Activated CD4-positive, alpha-beta T cell treated with anti-CD3 and anti-CD28 coated beads for 36 hours (primary cell): ENCODE measurements around the gene CREB5. TPM values are rescaled to one million over a fixed set of nuclear protein-coding genes. Genes with fewer than 3 reads are reported as not detected.
"Not testable (repeated sequence)": the region's sequence is repeated elsewhere in the genome, so short reads cannot be mapped to it uniquely, and the experiment has no call there.

Experiments used
- ATAC-seq: fragments of 200-7000 bp; cut with Tn5 transposase; one replicate; pipeline ENCODE4 v1.10.0; 2021; ENCODE audit warnings: mild to moderate bottlenecking, moderate library complexity
- CTCF ChIA-PET: fragments of 350-600 bp; sonication (Branson Sonifier 250); formaldehyde crosslinking; loops from one replicate; lab custom pipeline; 2021; ENCODE audit warnings: antibody characterized with exemption; lab: Charles Lee
- POLR2A ChIA-PET: fragments of 350-600 bp; sonication (Branson Sonifier 250); formaldehyde crosslinking; loops from one replicate; lab custom pipeline; 2021; ENCODE audit warnings: antibody characterized with exemption, inconsistent platforms; lab: Charles Lee
- DNase-seq: peaks from one replicate; pipeline ENCODE4 v3.0.0-alpha.2; 2020
- H3K27ac Mint-ChIP-seq: one replicate; pipeline ENCODE4 v1.8.0; 2021; ENCODE audit warnings: mixed read lengths
- H3K27me3 Mint-ChIP-seq: one replicate; pipeline ENCODE4 v1.8.0; 2021; ENCODE audit warnings: mixed read lengths
- H3K36me3 Mint-ChIP-seq: one replicate; pipeline ENCODE4 v1.8.0; 2021; ENCODE audit warnings: low read depth, mixed read lengths
- H3K4me1 Mint-ChIP-seq: one replicate; pipeline ENCODE4 v1.8.0; 2021; ENCODE audit warnings: mixed read lengths
- H3K4me3 Mint-ChIP-seq: one replicate; pipeline ENCODE4 v1.8.0; 2021; ENCODE audit warnings: mild to moderate bottlenecking, moderate library complexity, mixed read lengths
- H3K9me3 Mint-ChIP-seq: one replicate; pipeline ENCODE4 v1.8.0; 2021; ENCODE audit warnings: low read depth, mixed read lengths
- intact Hi-C, 2 experiments: fragments of 100-400 bp; cut with DNase I in 1 of 2; cut with micrococcal nuclease in 1 of 2; formaldehyde crosslinking; loops; one replicate each; pipeline versions ENCODE4 v1.14.2 to v1.15.1; 2022 to 2024; cut with DNase I, micrococcal nuclease
- total RNA-seq, 2 experiments: library from RNA; stranded (reverse); gene quantifications; one replicate each; pipeline ENCODE4 v1.2.3, GENCODE V29; 2021

The CREB5 gene
- total RNA-seq, 2 experiments from 2014 or later = 0.50 to 0.61 TPM

DNA sequence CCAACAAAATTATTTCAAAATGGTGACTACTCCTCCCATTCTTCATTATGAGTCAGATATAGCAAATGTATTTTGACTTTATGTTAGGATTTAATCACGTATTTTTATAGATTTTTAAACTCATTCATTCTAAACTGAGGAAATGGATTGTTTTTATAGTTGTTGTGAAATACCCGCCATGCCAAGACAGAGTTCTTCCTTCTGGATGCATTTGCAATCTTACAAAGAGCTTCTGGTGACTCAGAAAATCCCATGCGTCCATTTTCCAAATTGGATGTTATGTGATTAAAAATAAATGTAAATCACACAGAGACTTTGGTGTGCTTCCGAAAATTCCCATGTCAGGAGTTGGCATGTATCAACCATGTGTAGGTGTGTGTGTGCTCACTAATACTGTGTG lies 366.5 kb downstream of the CREB5 start:
- intact Hi-C loops = no loop called here
- DNase-seq (no peak), ATAC-seq (no peak)
- no peaks in the 10 kb centered on the region for H3K9me3 Mint-ChIP-seq
- no peaks in the 10 kb centered on the region for H3K36me3 Mint-ChIP-seq
- ChIA-PET CTCF (no interaction called here), POLR2A (no interaction called here)
- peaks cover 7% of the 10 kb centered on the region for H3K27me3 Mint-ChIP-seq
- H3K4me1 Mint-ChIP-seq = no peaks in the 10 kb centered on the region
- no peak overlapping the region for H3K4me3 Mint-ChIP-seq
- no peak overlapping the region for H3K27ac Mint-ChIP-seq

- H3K4me3 Mint-ChIP-seq = no peak overlapping the region
- POLR2A ChIA-PET = no interaction called here
- intact Hi-C loops = no loop called here
- H3K9me3 Mint-ChIP-seq = no peaks in the 10 kb centered on the region
- CTCF ChIA-PET = no interaction called here
- H3K27me3 Mint-ChIP-seq = peaks cover 7% of the 10 kb centered on the region
- no peaks in the 10 kb centered on the region for H3K4me1 Mint-ChIP-seq
- DNase-seq = no peak
- ATAC-seq = no peak
- no peak overlapping the region for H3K27ac Mint-ChIP-seq
- no peaks in the 10 kb centered on the region for H3K36me3 Mint-ChIP-seq
These were observed 367.6 kb downstream of the CREB5 start for GRCh38 chr7:28779954-28780353.

GRCh38 chr7:28782362-28782761 lies 370.0 kb downstream of the CREB5 start:
- Mint-ChIP-seq H3K4me3 (no peak overlapping the region), H3K27ac (no peak overlapping the region), H3K4me1 (no peaks in the 10 kb centered on the region), H3K9me3 (no peaks in the 10 kb centered on the region), H3K27me3 (peaks cover 7% of the 10 kb centered on the region), H3K36me3 (no peaks in the 10 kb centered on the region)
- ChIA-PET POLR2A (no interaction called here), CTCF (no interaction called here)
- intact Hi-C loops = no loop called here
- no peak for DNase-seq
- no peak for ATAC-seq

DNA sequence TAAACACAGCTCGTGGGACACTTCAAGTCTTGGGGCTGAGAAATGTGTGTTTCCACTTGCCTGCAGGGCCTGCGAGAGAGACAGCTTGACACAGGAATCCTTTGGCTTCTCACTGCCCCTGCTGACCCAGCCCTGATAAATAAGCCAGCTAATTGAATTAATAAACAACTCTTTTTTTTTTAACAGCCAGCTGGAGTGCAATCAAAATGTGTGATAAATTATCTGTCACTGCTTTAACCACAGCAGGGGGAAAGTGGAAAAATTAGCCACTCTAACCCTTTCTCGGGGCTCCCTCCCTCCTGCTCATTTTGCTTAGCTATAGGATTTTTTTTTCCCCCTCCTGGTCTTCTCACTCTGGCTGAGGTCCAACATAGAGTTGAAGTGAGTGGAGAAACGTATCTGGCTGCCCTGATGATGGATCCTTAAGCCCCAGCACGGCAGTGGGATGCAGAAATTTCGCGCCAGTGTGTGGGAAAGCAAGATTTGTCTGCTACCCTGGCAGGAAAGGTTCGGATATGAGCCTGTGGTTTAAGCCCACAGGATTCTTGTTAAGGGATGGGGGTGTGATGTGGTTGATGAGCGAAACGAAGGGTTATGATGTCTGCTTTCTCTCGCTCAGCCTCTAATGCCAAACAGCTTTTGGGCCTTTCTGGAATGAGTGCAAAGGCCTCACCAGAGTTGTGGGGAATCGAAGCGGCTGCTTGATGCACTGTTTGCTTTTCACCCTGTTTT lies 372.0 kb downstream of the CREB5 start:
- no peaks in the 10 kb centered on the region for H3K36me3 Mint-ChIP-seq
- ChIA-PET POLR2A (no interaction called here), CTCF (no interaction called here)
- no peak overlapping the region for H3K27ac Mint-ChIP-seq
- H3K4me3 Mint-ChIP-seq = no peak overlapping the region
- H3K9me3 Mint-ChIP-seq = no peaks in the 10 kb centered on the region
- H3K27me3 Mint-ChIP-seq = peaks cover 7% of the 10 kb centered on the region
- intact Hi-C loops = no loop called here
- DNase-seq (no peak), ATAC-seq (no peak)
- H3K4me1 Mint-ChIP-seq = no peaks in the 10 kb centered on the region

GRCh38 chr7:28785041-28785995 lies 373.0 kb downstream of the CREB5 start:
- Mint-ChIP-seq H3K36me3 (no peaks in the 10 kb centered on the region), H3K27me3 (peaks cover 2% of the 10 kb centered on the region), H3K27ac (no peak overlapping the region), H3K4me3 (no peak overlapping the region), H3K4me1 (no peaks in the 10 kb centered on the region), H3K9me3 (no peaks in the 10 kb centered on the region)
- no peak for ATAC-seq
- ChIA-PET CTCF (no interaction called here), POLR2A (no interaction called here)
- intact Hi-C loops = no loop called here
- no peak for DNase-seq

- DNase-seq, H3K27me3 Mint-ChIP-seq, CTCF ChIA-PET, H3K4me3 Mint-ChIP-seq, POLR2A ChIA-PET, intact Hi-C loops, ATAC-seq, H3K4me1 Mint-ChIP-seq, H3K36me3 Mint-ChIP-seq, H3K27ac Mint-ChIP-seq, H3K9me3 Mint-ChIP-seq: not testable (repeated sequence)
These were observed 373.8 kb downstream of the CREB5 start for GRCh38 chr7:28786156-28786555.

DNA sequence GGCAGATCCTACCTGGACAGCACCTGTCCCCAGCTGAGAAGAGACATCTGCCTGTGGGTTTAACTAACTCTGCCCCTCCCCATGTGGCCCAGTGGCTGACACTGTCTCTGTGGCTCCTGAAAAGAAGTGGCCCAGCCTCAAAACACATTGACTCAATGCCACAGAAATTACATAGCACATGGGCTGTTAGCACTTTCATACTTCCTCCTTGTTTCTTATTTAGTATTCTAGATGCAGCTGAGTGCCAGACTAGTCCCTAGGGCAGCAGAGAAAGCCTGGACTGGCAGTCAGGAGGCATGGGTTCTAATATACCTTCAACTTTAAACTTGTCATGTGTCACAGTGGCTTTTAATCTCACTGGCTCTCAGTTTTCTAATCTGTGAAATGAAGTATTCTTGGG lies 374.8 kb downstream of the CREB5 start:
- DNase-seq (no peak), ATAC-seq (no peak)
- H3K4me3 Mint-ChIP-seq = no peak overlapping the region
- CTCF ChIA-PET = interaction anchor here (0.7 kb wide), 1 partner anchor 198 kb away, joined by 3 read pairs; no protein-coding TSS in a partner anchor
- H3K4me1 Mint-ChIP-seq = no peaks in the 10 kb centered on the region
- no peak overlapping the region for H3K27ac Mint-ChIP-seq
- intact Hi-C loops = no loop called here
- H3K27me3 Mint-ChIP-seq = peaks cover 4% of the 10 kb centered on the region
- H3K36me3 Mint-ChIP-seq = no peaks in the 10 kb centered on the region
- H3K9me3 Mint-ChIP-seq = no peaks in the 10 kb centered on the region
- POLR2A ChIA-PET = no interaction called here

GRCh38 chr7:28790467-28790866 lies 378.1 kb downstream of the CREB5 start:
- no peaks in the 10 kb centered on the region for H3K4me1 Mint-ChIP-seq
- ChIA-PET CTCF (interaction anchor here (1.2 kb wide), 1 partner anchor 9 kb away, joined by 3 read pairs; no protein-coding TSS in a partner anchor), POLR2A (no interaction called here)
- no peak overlapping the region for H3K27ac Mint-ChIP-seq
- no peak overlapping the region for H3K4me3 Mint-ChIP-seq
- H3K36me3 Mint-ChIP-seq = no peaks in the 10 kb centered on the region
- ATAC-seq = no peak
- intact Hi-C loops = no loop called here
- H3K27me3 Mint-ChIP-seq = peaks cover 5% of the 10 kb centered on the region
- no peaks in the 10 kb centered on the region for H3K9me3 Mint-ChIP-seq
- no peak for DNase-seq

- intact Hi-C loops = no loop called here
- ChIA-PET CTCF (no interaction called here), POLR2A (no interaction called here)
- Mint-ChIP-seq H3K9me3 (no peaks in the 10 kb centered on the region), H3K36me3 (no peaks in the 10 kb centered on the region), H3K27me3 (peaks cover 7% of the 10 kb centered on the region), H3K4me3 (no peak overlapping the region), H3K4me1 (no peaks in the 10 kb centered on the region), H3K27ac (no peak overlapping the region)
- no peak for DNase-seq
- no peak for ATAC-seq
These were observed 380.5 kb downstream of the CREB5 start for GRCh38 chr7:28792858-28793257.

DNA sequence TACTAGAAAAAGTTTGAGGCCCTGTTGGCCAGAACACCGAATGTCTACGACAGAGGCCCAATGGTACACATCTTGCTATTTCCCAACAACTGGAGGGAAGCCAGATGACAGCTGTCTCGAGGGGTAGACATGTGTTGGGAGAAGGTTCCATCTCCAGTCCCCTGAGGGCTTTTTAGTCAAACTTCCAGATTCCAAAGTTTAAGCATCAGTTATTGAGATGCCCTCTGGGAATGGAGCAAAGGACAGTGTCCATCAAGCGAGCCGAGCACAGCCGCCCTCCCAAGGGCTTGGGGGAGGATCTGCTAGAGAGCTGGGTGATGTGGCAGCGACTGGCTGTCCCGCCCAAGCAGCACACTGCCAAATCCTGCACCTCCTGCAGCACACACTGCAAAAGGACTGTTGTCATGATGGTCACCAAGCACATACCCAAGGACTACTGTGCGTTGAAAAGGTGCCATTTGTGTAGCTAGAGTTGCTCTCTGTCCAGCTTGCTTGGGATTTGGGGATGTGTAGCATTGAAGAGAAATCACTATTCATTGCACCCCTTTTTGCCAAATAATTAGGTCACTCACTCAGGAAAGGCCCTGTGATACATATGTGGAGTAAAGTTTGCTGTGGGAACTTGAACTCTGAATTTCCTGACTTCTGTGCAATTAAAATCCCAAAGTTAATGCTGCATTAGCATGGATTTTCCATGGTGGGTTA lies 381.2 kb downstream of the CREB5 start:
- Mint-ChIP-seq H3K4me1 (no peaks in the 10 kb centered on the region), H3K4me3 (no peak overlapping the region), H3K27ac (no peak overlapping the region), H3K27me3 (peaks cover 7% of the 10 kb centered on the region), H3K9me3 (no peaks in the 10 kb centered on the region), H3K36me3 (no peaks in the 10 kb centered on the region)
- ChIA-PET CTCF (no interaction called here), POLR2A (no interaction called here)
- DNase-seq (no peak), ATAC-seq (no peak)
- intact Hi-C loops = no loop called here

- intact Hi-C loops = no loop called here
- ATAC-seq = no peak
- no peak for DNase-seq
- H3K4me1 Mint-ChIP-seq = no peaks in the 10 kb centered on the region
- H3K27me3 Mint-ChIP-seq = peaks cover 2% of the 10 kb centered on the region
- no peak overlapping the region for H3K4me3 Mint-ChIP-seq
- H3K36me3 Mint-ChIP-seq = no peaks in the 10 kb centered on the region
- ChIA-PET POLR2A (no interaction called here), CTCF (no interaction called here)
- no peaks in the 10 kb centered on the region for H3K9me3 Mint-ChIP-seq
- H3K27ac Mint-ChIP-seq = no peak overlapping the region
These were observed 386.0 kb downstream of the CREB5 start for GRCh38 chr7:28798274-28798673.
